ENCODE data around the gene GAS6.
"Not testable (repeated sequence)": the region's sequence is repeated elsewhere in the genome, so short reads cannot be mapped to it uniquely, and the experiment has no call there.

GAS6 gene

GRCh38 chr13:113795362-113795761, 68.5 kb downstream of the GAS6 start:
- in situ Hi-C loops (cut with HindIII; ENCODE audit: low sequenced_read_pairs): not testable (repeated sequence)

DNA sequence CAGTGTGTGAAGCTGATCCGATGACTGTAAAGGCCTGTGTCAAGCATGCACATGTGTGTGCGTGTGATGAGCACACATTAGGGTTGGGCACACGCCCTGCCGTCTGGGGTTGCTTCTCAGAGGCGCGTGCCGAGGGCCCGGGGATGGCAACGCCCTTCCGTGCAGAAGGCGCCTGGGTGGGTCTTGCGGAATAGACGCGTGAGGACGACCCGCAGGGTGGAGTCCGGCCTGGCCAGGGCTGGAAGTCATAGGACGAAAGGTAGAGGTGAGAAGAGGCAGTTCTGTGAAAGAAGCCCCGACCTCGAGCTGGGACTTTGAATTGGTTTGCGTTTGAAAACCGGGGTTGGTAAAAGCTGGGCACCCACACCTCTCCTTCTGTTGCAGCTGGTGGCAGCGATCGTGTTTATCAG, 69.1 kb downstream of the GAS6 start:
- in situ Hi-C loops (cut with HindIII; ENCODE audit: low sequenced_read_pairs): no loop called here

- in situ Hi-C loops (cut with HindIII; ENCODE audit: low sequenced_read_pairs): no loop called here
These were observed 69.8 kb downstream of the GAS6 start for GRCh38 chr13:113794086-113794485.

GRCh38 chr13:113793718-113794085, 70.2 kb downstream of the GAS6 start:
- in situ Hi-C loops (cut with HindIII; ENCODE audit: low sequenced_read_pairs): no loop called here

DNA sequence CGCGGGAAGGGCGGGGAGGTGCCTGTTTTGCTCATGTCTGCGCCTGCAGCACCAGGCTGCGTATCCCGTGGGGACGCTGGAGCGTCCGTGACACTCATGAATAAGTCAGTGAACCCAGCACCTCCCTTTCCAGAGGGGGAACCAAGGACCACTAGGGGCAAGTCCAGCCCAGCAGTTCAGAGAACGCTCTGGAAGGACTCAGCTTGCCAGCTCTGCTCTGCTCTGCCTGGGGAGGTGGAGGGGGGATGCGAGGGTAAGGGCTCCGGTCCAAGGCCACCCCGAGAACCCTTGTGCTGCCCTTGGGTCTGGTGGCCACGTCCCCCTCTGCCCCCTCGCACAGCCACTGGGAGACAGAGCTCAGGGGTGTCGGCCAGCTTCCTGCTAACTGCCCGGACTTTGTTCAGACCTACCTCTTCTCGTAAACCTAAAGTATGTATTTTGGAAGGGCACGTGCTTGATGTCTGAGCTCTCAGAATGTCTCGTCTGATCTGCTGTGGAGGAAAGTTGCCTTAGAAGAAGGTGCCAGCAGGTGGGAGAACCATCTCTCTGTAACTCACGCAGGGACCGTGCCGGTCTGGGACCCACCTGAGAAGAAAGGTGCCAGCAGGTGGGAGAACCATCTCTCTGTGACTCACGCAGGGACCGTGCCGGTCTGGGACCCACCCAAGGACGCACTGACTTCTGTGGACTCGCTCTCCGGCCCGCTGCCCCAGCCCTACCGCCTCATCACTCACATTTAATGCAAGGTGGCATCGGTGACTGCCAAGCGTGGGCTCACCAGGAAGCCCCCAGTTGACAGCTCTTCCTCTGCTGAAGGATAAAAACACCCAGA, 70.8 kb downstream of the GAS6 start:
- in situ Hi-C loops (cut with HindIII; ENCODE audit: low sequenced_read_pairs): no loop called here

DNA sequence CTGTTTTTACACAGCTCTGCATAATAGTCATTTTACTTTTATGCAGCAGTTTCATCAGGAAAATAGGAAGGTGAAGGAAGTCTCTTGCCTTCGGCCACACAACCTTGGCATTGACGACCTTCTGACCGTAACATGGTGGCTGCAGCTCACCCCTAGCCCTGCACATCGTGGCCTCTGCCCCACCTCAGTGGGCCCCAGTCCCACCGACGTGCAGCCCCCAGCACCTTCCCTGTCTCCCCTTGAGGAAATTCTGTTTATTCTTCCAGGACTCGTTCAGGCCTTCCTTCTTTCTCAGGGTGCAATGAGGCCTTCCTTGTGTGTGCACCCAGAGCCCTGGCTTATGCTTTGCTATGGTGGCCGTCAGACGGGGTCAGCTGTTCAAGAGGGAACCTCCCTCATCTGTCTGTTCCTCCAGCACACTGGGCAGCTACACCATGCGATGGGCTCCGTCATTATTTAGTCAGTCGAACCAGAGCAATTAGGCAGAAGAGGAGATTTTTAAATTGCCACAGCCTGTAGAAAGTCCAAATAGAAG, 71.6 kb downstream of the GAS6 start:
- in situ Hi-C loops (cut with HindIII; ENCODE audit: low sequenced_read_pairs): no loop called here

- in situ Hi-C loops (cut with HindIII; ENCODE audit: low sequenced_read_pairs): no loop called here
These were observed 72.1 kb downstream of the GAS6 start for GRCh38 chr13:113791761-113792160.

DNA sequence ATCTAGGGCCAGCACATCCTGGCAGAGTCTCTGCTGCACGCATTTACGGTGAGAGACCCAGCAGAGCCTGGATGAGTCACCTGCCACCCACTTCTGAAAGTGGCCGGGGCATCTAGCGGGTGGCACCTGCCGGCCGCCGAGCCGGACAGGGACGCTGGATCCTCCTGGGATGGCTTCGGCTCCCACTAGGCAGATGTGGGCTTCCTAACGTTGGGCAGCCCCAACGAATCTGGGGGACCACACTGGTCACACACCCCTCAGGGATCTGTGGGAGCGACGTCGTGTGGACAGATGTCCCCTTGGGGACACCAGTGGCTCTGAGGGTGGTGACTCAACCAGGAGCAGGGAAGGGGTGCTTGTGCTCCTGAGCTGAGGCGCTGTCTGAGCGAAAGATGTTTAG, 72.7 kb downstream of the GAS6 start:
- in situ Hi-C loops (cut with HindIII; ENCODE audit: low sequenced_read_pairs): no loop called here

- in situ Hi-C loops (cut with HindIII; ENCODE audit: low sequenced_read_pairs): not testable (repeated sequence)
These were observed 73.9 kb downstream of the GAS6 start for GRCh38 chr13:113789931-113790330.

- in situ Hi-C loops (cut with HindIII; ENCODE audit: low sequenced_read_pairs): no loop called here
These were observed 74.7 kb downstream of the GAS6 start for GRCh38 chr13:113789167-113789566.

DNA sequence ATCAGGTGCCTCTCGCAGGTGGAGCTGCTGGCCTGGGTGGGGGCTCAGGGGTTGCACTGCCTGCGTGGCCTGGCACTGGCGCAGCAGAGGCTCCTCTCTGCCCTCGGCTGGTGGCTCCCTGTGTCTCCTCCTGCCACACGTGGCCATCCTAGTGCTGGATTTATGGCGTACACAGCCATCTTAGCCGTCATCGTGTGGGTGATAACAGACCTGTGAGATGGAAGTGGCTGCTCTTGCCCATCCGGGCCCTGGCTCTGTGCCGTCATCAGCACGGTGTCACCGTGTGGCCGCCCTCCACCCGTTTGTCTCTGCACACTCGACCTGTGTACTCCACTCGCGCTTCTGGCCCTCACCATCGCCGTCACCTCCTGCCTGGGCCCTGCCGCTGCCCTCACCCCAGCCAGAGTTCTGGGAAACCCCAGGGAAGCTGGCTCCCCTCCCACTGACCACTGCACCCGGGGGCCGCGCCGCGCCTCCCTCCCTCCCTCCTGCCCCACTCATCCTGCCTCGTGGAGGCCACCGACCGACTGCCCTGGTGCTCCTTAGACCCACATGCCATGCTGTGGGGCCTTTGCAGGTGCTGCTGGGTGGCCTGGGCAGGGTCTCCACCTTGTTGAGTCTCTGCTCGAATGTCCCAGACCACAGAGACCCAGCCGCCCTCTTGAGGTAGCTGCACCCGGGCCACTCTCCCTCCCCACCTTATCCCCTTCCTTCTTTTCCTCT, 75.3 kb downstream of the GAS6 start:
- in situ Hi-C loops (cut with HindIII; ENCODE audit: low sequenced_read_pairs): no loop called here

DNA sequence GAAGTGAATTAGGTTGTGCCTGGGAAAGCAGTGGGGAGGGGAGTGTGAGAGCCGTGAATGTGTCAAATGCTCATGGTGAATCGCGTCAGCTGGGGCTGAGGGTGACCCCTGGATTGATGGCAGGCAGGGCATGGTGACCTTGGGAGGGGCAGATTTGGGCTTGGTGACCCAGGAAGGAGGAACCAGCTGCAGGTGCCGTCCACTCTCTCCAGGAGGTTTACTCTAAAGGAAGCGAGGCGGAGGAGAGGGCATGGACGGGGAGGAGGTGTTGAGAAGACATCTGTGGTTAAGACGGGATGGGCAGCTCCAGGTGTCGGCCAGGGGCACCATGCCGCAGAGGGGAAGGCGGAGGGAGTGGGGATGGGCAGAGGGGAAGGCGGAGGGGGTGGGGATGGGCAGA, 76.2 kb downstream of the GAS6 start:
- in situ Hi-C loops (cut with HindIII; ENCODE audit: low sequenced_read_pairs): no loop called here

GRCh38 chr13:113786262-113786841, 77.5 kb downstream of the GAS6 start:
- in situ Hi-C loops (cut with HindIII; ENCODE audit: low sequenced_read_pairs): no loop called here

DNA sequence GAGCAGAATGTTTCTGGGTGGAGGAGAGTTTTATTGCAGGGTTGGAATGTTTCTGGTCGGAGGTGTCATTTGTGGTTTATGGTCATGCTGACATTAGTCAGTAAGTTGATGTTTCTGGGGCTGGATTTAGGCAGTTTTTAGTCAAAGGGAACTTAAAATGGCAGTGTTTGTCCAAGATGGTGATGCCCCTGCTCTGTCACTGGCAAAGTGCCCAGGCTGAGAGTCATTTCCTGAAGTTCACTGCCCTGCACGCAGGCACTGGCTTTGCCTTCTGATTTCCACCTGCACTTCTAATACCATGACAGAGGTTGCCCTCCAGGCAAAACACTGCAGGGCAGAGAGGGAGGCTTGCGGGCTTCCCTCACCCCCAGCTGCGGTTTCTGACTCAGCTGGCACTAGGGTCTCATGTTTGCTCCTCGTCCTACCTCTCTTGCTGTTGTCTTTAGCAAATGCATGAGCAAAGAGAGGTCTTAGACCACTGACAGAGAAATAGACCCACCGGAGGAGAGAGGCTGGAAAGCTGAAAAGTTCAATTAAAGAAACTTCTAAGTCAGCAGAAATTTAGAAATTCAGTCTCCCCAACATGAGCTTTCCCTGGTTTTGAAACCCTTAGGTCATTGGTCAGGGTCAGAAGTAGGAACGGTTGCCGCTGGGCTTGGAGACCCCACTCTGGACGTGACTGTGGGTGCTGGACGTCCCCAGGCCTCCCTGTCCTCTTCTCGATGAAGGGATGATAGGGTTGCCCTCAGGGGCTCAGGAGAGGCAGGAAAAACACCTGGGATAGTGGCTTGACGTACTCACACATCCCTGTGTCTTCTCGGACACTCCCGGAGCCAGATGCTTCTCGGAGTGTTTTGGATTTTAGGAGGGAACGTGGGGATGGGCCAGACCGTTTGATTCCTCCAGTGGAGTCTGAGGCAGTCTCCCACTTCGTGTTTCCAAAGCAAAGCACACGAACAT, 78.5 kb downstream of the GAS6 start:
- in situ Hi-C loops (cut with HindIII; ENCODE audit: low sequenced_read_pairs): no loop called here

GRCh38 chr13:113784645-113785024, 79.2 kb downstream of the GAS6 start:
- in situ Hi-C loops (cut with HindIII; ENCODE audit: low sequenced_read_pairs): no loop called here

DNA sequence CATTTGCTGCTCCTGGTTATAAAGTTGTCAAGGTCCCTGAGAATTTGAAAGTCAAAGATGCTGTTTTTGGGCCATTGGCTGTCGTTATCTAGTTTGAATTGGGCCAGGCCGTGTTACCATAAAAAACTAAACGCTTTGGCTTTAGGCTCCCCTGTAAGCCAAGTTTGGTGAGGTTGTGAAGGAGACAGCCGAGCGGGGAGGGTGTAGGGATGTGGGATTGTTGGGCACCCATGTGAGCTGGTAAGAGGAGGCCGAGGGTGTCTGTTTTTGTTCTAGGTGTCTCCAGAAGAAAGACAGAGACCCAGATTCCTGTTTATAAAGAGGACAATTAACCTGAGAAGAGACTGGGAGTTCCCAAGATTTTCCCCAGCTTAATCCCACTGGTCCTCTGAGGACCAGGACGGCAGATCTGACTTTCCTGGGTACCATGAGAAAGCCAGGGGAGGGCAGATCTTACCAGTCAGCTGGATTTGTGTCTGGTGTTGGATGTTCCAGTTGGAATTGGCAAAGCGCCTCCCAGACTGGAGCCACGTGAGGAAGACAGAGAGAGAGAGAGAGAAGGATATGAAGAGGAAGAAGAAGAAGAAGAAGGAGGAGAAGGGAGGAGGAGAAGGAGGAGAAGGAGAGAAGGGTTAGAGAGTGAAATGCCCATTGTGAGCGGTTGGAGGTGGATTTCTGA, 79.8 kb downstream of the GAS6 start:
- in situ Hi-C loops (cut with HindIII; ENCODE audit: low sequenced_read_pairs): no loop called here

GRCh38 chr13:113783200-113783881, 80.5 kb downstream of the GAS6 start:
- in situ Hi-C loops (cut with HindIII; ENCODE audit: low sequenced_read_pairs): no loop called here

DNA sequence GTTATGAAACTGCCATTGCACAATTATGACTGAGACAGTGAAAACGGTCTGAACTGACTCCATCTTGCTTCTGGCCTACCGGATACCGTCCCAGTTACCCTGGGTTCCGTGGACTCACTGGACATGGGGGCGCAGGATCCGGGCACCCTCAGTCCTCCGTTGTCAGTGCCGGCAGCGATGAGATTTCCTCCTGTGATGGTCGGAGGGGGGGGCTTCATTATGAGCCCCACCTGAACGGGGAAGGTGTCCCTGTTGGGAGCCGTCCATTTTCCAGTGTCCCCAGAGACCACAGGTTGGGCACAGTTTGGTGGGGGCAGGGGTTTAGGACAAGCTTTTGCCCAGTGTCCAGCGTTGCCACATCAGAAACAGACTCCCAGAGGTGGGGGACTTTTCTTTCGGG, 81.4 kb downstream of the GAS6 start:
- in situ Hi-C loops (cut with HindIII; ENCODE audit: low sequenced_read_pairs): no loop called here

- in situ Hi-C loops (cut with HindIII; ENCODE audit: low sequenced_read_pairs): no loop called here
These were observed 82.3 kb downstream of the GAS6 start for GRCh38 chr13:113781571-113781970.

Measured in endothelial cell of hepatic sinusoid (primary cell).